Stomach (tissue), 4 donors: Measurements from ENCODE around the gene ATP6V1B1.

Experiments
- CTCF ChIP-seq, 7 experiments: fragments of 450-650 bp in 4 of 7; fragments of 200-600 bp in 3 of 7; sonication (generic) in 3 of 7; IDR thresholded peaks; one replicate each; pipeline ENCODE4 v1.5.1; 2016 to 2019; ENCODE audit warnings: antibody characterized with exemption in 7 of 7, control low read depth in 2 of 7, mild to moderate bottlenecking in 1 of 7
- EP300 ChIP-seq: sonication (generic); formaldehyde crosslinking; IDR thresholded peaks from one replicate; pipeline ENCODE4 v1.6.1; 2017; ENCODE audit warnings: antibody characterized with exemption
- POLR2A ChIP-seq, 4 donors: fragments of 450-650 bp; IDR thresholded peaks; one replicate each; pipeline ENCODE4 v1.6.1; 2016; ENCODE audit warnings: antibody characterized with exemption in 4 of 4, control low read depth in 2 of 4, mild to moderate bottlenecking in 1 of 4, moderate library complexity in 1 of 4
- POLR2AphosphoS5 ChIP-seq, 3 donors: sonication (generic); formaldehyde crosslinking; IDR thresholded peaks; one replicate each; pipeline ENCODE4 v1.6.1; 2016; ENCODE audit warnings: antibody characterized with exemption in 3 of 3

DNA sequence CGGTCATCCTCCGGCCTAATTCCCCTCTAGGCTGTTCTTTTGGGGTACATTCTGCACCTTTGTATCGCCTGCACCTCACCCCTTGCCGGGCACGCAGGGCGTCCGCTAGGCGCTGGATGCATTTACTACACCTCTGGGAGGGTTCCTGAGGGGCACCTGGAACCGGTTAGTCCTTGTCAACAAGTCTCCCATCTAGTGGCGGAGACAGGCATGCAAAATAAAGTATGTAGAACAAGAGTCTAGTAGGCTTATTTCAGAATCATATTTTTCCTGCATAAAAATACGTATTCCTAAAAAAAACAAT lies 59.7 kb downstream of the ATP6V1B1 start:
- TF ChIP-seq CTCF (IDR thresholded peaks at IDR 0.05) = peak in 3 of 7 experiments; percentile 19 to 35 (median 30)
- no peak for TF ChIP-seq POLR2AphosphoS5 (IDR thresholded peaks at IDR 0.05)
- TF ChIP-seq EP300 = no peak
- no peak for TF ChIP-seq POLR2A (IDR thresholded peaks at IDR 0.05)
